GM12878 (cell line): ENCODE results near the gene PPP6C. TPM values are rescaled to one million over a fixed set of nuclear protein-coding genes. Genes with fewer than 3 reads are reported as not detected.

Experiments
- ATAC-seq: fragments of 200-7000 bp; cut with Tn5 transposase; 3 replicates; pipeline ENCODE4 v1.9.1; 2020; ENCODE audit warnings: mild to moderate bottlenecking, moderate library complexity
- BruUV-seq: library from RNA; stranded (reverse); fragments of 400-500 nt; replicated peaks from 2 replicates; lab custom pipeline; 2021; lab: Mats Ljungman, UMichigan
- CTCF ChIA-PET: fragments of 300-600 bp; sonication (Branson Sonifier 250); formaldehyde crosslinking; extraction: SDS; loops from one replicate; lab custom pipeline; 2021; ENCODE audit warnings: inconsistent platforms; lab: Yijun Ruan, JAX
- POLR2A ChIA-PET: fragments of 350-600 bp; formaldehyde crosslinking; extraction: SDS; loops from one replicate; lab custom pipeline; 2021; ENCODE audit warnings: inconsistent platforms; lab: Charles Lee
- RAD21 ChIA-PET: fragments of 300-600 bp; sonication (Branson Sonifier 250); formaldehyde crosslinking; loops from one replicate; lab custom pipeline; 2023; ENCODE audit warnings: antibody characterized with exemption; ENCODE audit not compliant: unreplicated experiment; lab: Charles Lee
- SMC1A ChIA-PET: fragments of 300-600 bp; sonication (Branson Sonifier 250); formaldehyde crosslinking; loops from one replicate; lab custom pipeline; 2023; ENCODE audit not compliant: unreplicated experiment, uncharacterized antibody; lab: Charles Lee
- DNase-seq: peaks from one replicate; pipeline ENCODE4 v3.0.0-alpha.2; 2011; ENCODE audit warnings: low read depth, low spot score
- FAIRE-seq: peaks from 3 replicates; lab custom pipeline; 2011; peaks lifted over from hg19 to GRCh38; lab: Jason Lieb, UNC
- H2AFZ ChIP-seq: 2 replicates; pipeline ENCODE4 v1.6.0; 2011; ENCODE audit warnings: low read depth, low read length, control low read depth; ENCODE audit not compliant: control insufficient read depth
- H3K27ac ChIP-seq: 2 replicates; pipeline ENCODE4 v1.5.1; 2011; ENCODE audit warnings: control low read depth; ENCODE audit not compliant: control insufficient read depth, insufficient read depth
- H3K27me3 ChIP-seq, 2 experiments: replicated peaks in 1 of 2; 2 replicates each; pipeline versions ENCODE4 v1.6.0 to v1.6.1; 2011; ENCODE audit warnings: low read length in 1 of 2; ENCODE audit not compliant: control insufficient read depth in 2 of 2, insufficient read depth in 2 of 2
- H3K36me3 ChIP-seq, 2 experiments: 2 replicates each; pipeline ENCODE4 v1.5.1; 2011; ENCODE audit warnings: low read length in 1 of 2; ENCODE audit not compliant: control insufficient read depth in 2 of 2, insufficient read depth in 2 of 2
- H3K4me1 ChIP-seq: 2 replicates; pipeline ENCODE4 v1.6.1; 2011; ENCODE audit warnings: mild to moderate bottlenecking, low read length, moderate library complexity, mixed read lengths; ENCODE audit not compliant: control insufficient read depth, insufficient read depth
- H3K4me2 ChIP-seq: 2 replicates; pipeline ENCODE4 v1.6.0; 2011; ENCODE audit warnings: control low read depth; ENCODE audit not compliant: control insufficient read depth, insufficient read depth
- H3K4me3 ChIP-seq: fragments of 200-600 bp; sonication (generic); 2 replicates; pipeline ENCODE4 v1.5.1; 2016
- H3K79me2 ChIP-seq: 2 replicates; pipeline ENCODE4 v1.6.0; 2011; ENCODE audit warnings: low read length; ENCODE audit not compliant: control insufficient read depth, insufficient read depth
- H3K9ac ChIP-seq: 2 replicates; pipeline ENCODE4 v1.8.0; 2011; ENCODE audit warnings: low read length, control low read depth, mixed read lengths; ENCODE audit not compliant: control insufficient read depth, insufficient read depth
- H3K9me3 ChIP-seq: replicated peaks from 3 replicates; pipeline ENCODE4 v1.5.1; 2011; ENCODE audit warnings: mild to moderate bottlenecking, low read length; ENCODE audit not compliant: control insufficient read depth, insufficient read depth
- H4K20me1 ChIP-seq: 2 replicates; pipeline ENCODE4 v1.6.0; 2011; ENCODE audit not compliant: control insufficient read depth, insufficient read depth
- JUND ChIP-seq: IDR thresholded peaks from 2 replicates; pipeline ENCODE4 v1.6.1; 2012; ENCODE audit warnings: low read depth, mild to moderate bottlenecking, low read length, improper control_type of control experiment, moderate library complexity
- RELA ChIP-seq: fragments of 450-650 bp; IDR thresholded peaks from 2 replicates; pipeline ENCODE4 v1.8.0; 2014; ENCODE audit warnings: borderline replicate concordance; ENCODE audit not compliant: partially characterized antibody
- RUNX3 ChIP-seq: IDR thresholded peaks from 2 replicates; pipeline ENCODE4 v1.6.1; 2012; ENCODE audit warnings: low read length, inconsistent platforms
- SMC3 ChIP-seq: IDR thresholded peaks from 2 replicates; pipeline ENCODE4 v1.6.1; 2011; ENCODE audit warnings: low read length, improper control_type of control experiment, borderline replicate concordance
- ZNF24 ChIP-seq: fragments of 450-650 bp; IDR thresholded peaks from 2 replicates; pipeline ENCODE4 v1.6.1; 2017; ENCODE audit warnings: antibody characterized with exemption, mild to moderate bottlenecking
- WGBS: methylation state at CpG from one replicate; pipeline ENCODE4 v1.1.6; 2016; ENCODE audit warnings: low lambda C conversion rate; ENCODE audit not compliant: insufficient replicate concordance, insufficient coverage; ENCODE audit errors: missing lambda C conversion rate; 5-methylcytosine and 5-hydroxymethylcytosine counted together
- in situ Hi-C: fragments of 300-500 bp; cut with MboI; formaldehyde crosslinking; loops from 9 replicates; pipeline ENCODE4 v1.14.3; 2018; ENCODE audit warnings: mixed read lengths
- intact Hi-C: fragments of 100-400 bp; cut with micrococcal nuclease; formaldehyde crosslinking; loops from one replicate; pipeline ENCODE4 v1.14.2; 2022; ENCODE audit not compliant: unreplicated experiment
- polyA plus RNA-seq, 11 experiments: library from polyadenylated mRNA; depleted of rRNA in 4 of 11; unstranded in 6 of 11; stranded (reverse) in 5 of 11; fragments of >200 nt; fragmentation: Nextera tagmentation in 4 of 11; fragmentation: Illumina TruSeq in 1 of 11; extraction: Ambion mirVana in 4 of 11; extraction: Trizol in 1 of 11; gene quantifications; 1 replicate in 1 of 11; 2 replicates in 10 of 11; pipeline versions ENCODE4 v1.2.1 to v1.2.3, GENCODE V29; 2011 to 2016; ENCODE audit warnings: inconsistent platforms in 2 of 11, missing spikeins in 2 of 11, low read depth in 1 of 11
- total RNA-seq, 4 experiments: library from RNA; depleted of rRNA in 3 of 4; stranded (reverse); fragments of >200 nt in 3 of 4; fragmentation: Illumina TruSeq in 1 of 4; extraction: Trizol in 1 of 4; gene quantifications; 2 replicates each; pipeline versions ENCODE4 v1.2.1 to v1.2.3, GENCODE V29; 2013 to 2021

The PPP6C gene
- total and polyA plus RNA-seq, 10 of the 15 experiments (the other 5 are each of a cell fraction or from before 2014, with no cell fraction given) = 26.8 to 45.3 (median 37.1) TPM

DNA sequence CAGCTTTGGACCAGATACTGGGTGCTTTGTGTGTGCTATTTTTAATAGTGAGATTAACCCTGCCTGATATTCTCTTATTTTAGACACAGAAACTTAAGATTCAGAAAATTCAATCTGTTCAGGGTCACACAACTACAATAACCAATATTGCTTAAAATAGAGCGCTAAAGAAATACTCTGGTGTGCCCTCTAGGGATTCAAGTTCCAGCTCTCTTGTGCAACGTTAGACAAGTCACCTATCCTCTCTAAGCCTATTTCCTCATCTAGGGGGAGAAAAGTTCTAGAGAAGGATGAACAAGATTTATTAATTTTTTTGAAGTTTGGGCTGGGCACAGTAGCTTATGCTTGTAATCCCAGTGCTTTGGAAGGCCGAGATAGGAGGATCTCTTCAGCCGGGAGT lies 44.2 kb downstream of the PPP6C start:
- SMC1A ChIA-PET = no interaction called here
- Histone ChIP-seq H4K20me1 (no peaks in the 10 kb centered on the region), H2AFZ (no peak overlapping the region), H3K36me3 (peaks cover 0 to 6% of the 10 kb centered on the region in 2 experiments; a peak in 3 of 4 replicates), H3K9ac (no peak overlapping the region), H3K4me2 (no peak overlapping the region), H3K9me3 (no peaks in the 10 kb centered on the region), H3K4me3 (no peak overlapping the region), H3K4me1 (peaks cover 10% of the 10 kb centered on the region), H3K79me2 (peaks cover 3% of the 10 kb centered on the region), H3K27me3 (no peaks in the 10 kb centered on the region), H3K27ac (no peak overlapping the region)
- WGBS = 73% methylated on average over 4 of the region's 4 CpGs
- RAD21 ChIA-PET = interaction anchor here (0.9 to 1.9 kb wide), 3 partner anchors 267 to 373 kb away, joined by 4 to 7 read pairs (median 4); partner anchors contain the start of gene WDR38
- CTCF ChIA-PET = interaction anchor here (1.0 kb wide), 2 partner anchors 292 to 371 kb away, joined by 3 read pairs; partner anchors contain the start of gene WDR38
- POLR2A ChIA-PET = no interaction called here
- DNase-seq = no peak
- no TSS peak for BruUV-seq
- TF ChIP-seq SMC3 (no peak), RELA (no peak), JUND (no peak), ZNF24 (no peak), RUNX3 (no peak)
- FAIRE-seq = no peak
- intact Hi-C loops (loop anchor here (10.0 kb wide), 1 partner anchor 141 kb away; no protein-coding TSS in a partner anchor), in situ Hi-C loops (no loop called here)
- no peak for ATAC-seq
